ENCODE measurements around the gene TPD52L1. TPM values are rescaled to one million over a fixed set of nuclear protein-coding genes. Genes with fewer than 3 reads are reported as not detected.
A peak's percentile ranks its signal among the peaks of the same experiment; 100 is the strongest.

The TPD52L1 gene, protein sequence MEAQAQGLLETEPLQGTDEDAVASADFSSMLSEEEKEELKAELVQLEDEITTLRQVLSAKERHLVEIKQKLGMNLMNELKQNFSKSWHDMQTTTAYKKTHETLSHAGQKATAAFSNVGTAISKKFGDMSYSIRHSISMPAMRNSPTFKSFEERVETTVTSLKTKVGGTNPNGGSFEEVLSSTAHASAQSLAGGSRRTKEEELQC
- 14.6 TPM for total RNA-seq

DNA sequence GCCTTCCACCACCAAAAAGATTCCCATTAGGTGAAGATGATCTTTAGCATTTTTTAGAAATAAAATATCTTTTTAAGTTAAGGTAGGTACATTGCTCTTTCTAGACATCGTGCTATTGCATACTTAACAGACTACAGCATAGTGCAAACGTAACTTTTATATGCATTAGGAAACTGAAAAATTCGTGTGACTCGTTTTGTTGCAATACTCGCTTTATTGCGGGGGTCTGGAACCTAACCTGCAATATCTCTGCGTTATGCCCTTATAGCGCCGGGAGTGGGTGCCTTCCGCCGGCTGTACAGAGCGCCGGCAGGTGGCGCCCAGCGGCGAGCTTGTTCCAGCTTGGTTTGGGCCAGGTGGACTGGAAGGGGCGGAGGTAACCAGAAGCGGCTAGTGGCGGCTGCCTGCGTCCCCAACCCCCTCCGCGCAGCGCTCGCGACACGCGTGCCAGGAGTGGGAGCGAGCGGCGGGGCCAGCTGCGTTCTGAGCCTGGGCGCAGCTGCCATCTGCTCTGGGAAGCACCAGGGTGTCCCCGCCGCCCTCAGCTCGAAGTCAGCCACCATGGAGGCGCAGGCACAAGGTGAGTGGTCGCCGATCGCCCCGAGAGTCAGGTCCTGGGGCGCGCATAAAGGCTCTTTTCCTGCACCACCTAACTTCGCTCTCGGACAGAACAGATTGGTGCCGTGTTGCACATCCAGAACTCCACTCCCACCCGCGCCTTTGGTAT lies at the start of gene TPD52L1:
TPD52L1 (plus strand) TSS at position 383 of the 727 bp plus-strand sequence; CDS start at position 562, 179 bp downstream.
- H3K27ac ChIP-seq (ENCODE audit: low read depth, low read length), result peak within 1 kb of the TSS; percentile 93
- no peaks in the 10 kb centered on the region for H3K27me3 ChIP-seq (ENCODE audit: control insufficient read depth in 3 of 3, insufficient read depth in 3 of 3, low read length in 3 of 3)
- no peaks in the 10 kb centered on the region for H3K36me3 ChIP-seq (ENCODE audit: control insufficient read depth in 3 of 3, insufficient read depth in 3 of 3, low read length in 3 of 3)
- H3K4me1 ChIP-seq (ENCODE audit: control insufficient read depth in 3 of 3, insufficient read depth in 3 of 3, low read length in 3 of 3), result peaks cover 20 to 24% (median 21%) of the 10 kb centered on the region in 3 donors
- H3K4me3 ChIP-seq (ENCODE audit: low read length in 3 of 3), result peak within 1 kb of the TSS; percentile 79 to 94 (median 89)
- H3K9me3 ChIP-seq (ENCODE audit: control insufficient read depth in 3 of 3, low read length in 3 of 3), result no peaks in the 10 kb centered on the region
- H3K9ac ChIP-seq (ENCODE audit: low read depth in 1 of 3, low read length in 3 of 3), result peak within 1 kb of the TSS; percentile 96 to 97 (median 96)

DNA sequence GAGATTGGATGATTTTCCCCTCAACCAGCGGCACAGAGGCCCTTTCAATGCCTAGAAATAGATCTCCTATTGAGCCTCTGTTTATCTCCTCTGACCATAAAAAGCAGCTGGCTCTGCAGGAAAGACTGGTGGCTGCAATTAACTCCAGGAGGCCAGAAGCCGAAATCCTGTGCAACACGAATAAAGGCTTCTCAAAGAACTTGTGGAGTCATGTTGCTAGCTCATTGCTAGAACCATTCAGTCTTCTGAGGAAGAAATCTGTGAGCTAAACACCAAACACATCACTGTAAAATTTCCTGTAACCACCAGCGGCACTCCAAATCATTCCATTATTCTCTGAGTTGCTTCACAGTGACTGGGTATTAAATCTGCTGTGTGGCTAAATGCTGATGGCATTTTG lies 49.1 kb upstream of the TPD52L1 start:
- Histone ChIP-seq H3K27me3 (ENCODE audit: control insufficient read depth in 3 of 3, insufficient read depth in 3 of 3, low read length in 3 of 3) (no peaks in the 10 kb centered on the region), H3K27ac (ENCODE audit: low read depth, low read length) (no peak overlapping the region), H3K36me3 (ENCODE audit: control insufficient read depth in 3 of 3, insufficient read depth in 3 of 3, low read length in 3 of 3) (no peaks in the 10 kb centered on the region), H3K4me3 (ENCODE audit: low read length in 3 of 3) (no peak overlapping the region), H3K9me3 (ENCODE audit: control insufficient read depth in 3 of 3, low read length in 3 of 3) (peaks cover 0 to 4% (median 0%) of the 10 kb centered on the region in 3 donors), H3K4me1 (ENCODE audit: control insufficient read depth in 3 of 3, insufficient read depth in 3 of 3, low read length in 3 of 3) (peaks cover 0 to 6% (median 0%) of the 10 kb centered on the region in 3 donors), H3K9ac (ENCODE audit: low read depth in 1 of 3, low read length in 3 of 3) (no peak overlapping the region)

DNA sequence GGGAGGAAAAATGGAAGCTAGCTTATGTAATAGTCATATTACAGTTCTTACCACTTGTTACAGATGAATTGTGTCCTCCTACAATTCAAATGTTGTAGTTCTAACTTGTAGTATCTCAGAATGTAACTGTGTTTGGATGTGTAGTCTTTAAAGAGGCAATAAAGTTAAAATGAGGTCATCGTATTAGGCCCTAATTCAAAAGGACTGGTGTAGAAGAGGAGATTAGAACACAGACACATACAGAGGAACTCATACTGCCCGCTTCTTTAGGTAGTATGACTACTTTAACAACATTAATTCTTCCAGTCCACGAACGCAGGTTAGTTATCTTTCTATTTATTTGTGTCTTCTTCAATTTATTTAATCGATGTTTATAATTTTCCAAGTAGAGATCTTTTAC lies 46.5 kb upstream of the TPD52L1 start:
- Histone ChIP-seq H3K9ac (ENCODE audit: low read depth in 1 of 3, low read length in 3 of 3) (no peak overlapping the region), H3K4me3 (ENCODE audit: low read length in 3 of 3) (no peak overlapping the region)

DNA sequence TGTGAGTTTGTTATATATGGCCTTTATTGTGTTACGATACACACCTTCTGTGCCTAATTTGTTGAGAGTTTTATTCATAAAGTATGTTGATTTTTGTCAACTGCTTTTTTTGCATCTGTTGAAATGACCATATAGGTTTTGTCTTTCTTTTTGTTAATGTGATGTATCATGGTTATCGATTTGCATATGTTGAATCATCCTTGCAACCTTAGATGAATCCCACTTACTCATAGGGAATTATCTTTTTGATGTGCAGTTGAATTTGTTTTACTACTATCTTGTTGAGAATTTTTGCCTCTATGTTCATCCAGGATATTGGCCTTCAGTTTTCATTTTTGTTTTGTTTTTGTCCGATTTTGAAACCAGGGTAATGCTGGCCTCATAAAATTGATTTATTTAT lies 45.7 kb upstream of the TPD52L1 start:
- H3K9ac ChIP-seq (ENCODE audit: low read depth in 1 of 3, low read length in 3 of 3), result no peak overlapping the region
- H3K27me3 ChIP-seq (ENCODE audit: control insufficient read depth in 3 of 3, insufficient read depth in 3 of 3, low read length in 3 of 3), result no peaks in the 10 kb centered on the region
- H3K27ac ChIP-seq (ENCODE audit: low read depth, low read length), result no peak overlapping the region
- H3K9me3 ChIP-seq (ENCODE audit: control insufficient read depth in 3 of 3, low read length in 3 of 3), result peaks cover 4 to 12% (median 4%) of the 10 kb centered on the region in 3 donors
- no peak overlapping the region for H3K4me3 ChIP-seq (ENCODE audit: low read length in 3 of 3)
- H3K36me3 ChIP-seq (ENCODE audit: control insufficient read depth in 3 of 3, insufficient read depth in 3 of 3, low read length in 3 of 3), result no peaks in the 10 kb centered on the region
- H3K4me1 ChIP-seq (ENCODE audit: control insufficient read depth in 3 of 3, insufficient read depth in 3 of 3, low read length in 3 of 3), result no peaks in the 10 kb centered on the region

More for the DNA sequence above, 46.5 kb upstream of the TPD52L1 start:
- no peak overlapping the region for H3K27ac ChIP-seq (ENCODE audit: low read depth, low read length)
- peaks cover 4 to 12% (median 4%) of the 10 kb centered on the region in 3 donors for H3K9me3 ChIP-seq (ENCODE audit: control insufficient read depth in 3 of 3, low read length in 3 of 3)
- H3K27me3 ChIP-seq (ENCODE audit: control insufficient read depth in 3 of 3, insufficient read depth in 3 of 3, low read length in 3 of 3), result no peaks in the 10 kb centered on the region
- no peaks in the 10 kb centered on the region for H3K36me3 ChIP-seq (ENCODE audit: control insufficient read depth in 3 of 3, insufficient read depth in 3 of 3, low read length in 3 of 3)
- H3K4me1 ChIP-seq (ENCODE audit: control insufficient read depth in 3 of 3, insufficient read depth in 3 of 3, low read length in 3 of 3), result no peaks in the 10 kb centered on the region

DNA sequence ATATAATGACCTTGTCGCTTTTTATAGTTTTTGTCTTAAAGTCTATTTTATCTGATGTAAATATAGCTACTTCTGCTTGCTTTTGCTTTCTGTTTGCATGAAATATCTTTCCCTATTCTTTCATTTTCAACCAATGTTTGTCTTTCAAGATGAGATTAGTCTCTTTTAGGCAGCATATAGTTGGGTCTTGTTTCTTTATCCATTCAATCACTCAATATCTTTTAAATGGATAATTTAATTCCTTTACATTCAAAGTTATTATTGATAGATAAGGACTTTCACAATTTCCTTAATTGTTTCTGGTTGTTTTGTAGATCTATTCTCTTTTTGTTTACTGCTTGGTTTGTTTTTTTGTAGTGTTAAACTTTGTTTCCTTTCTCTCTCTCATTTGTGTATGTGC lies 43.5 kb upstream of the TPD52L1 start:
- Histone ChIP-seq H3K9ac (ENCODE audit: low read depth in 1 of 3, low read length in 3 of 3) (no peak overlapping the region), H3K27me3 (ENCODE audit: control insufficient read depth in 3 of 3, insufficient read depth in 3 of 3, low read length in 3 of 3) (no peaks in the 10 kb centered on the region), H3K27ac (ENCODE audit: low read depth, low read length) (no peak overlapping the region), H3K4me3 (ENCODE audit: low read length in 3 of 3) (no peak overlapping the region), H3K36me3 (ENCODE audit: control insufficient read depth in 3 of 3, insufficient read depth in 3 of 3, low read length in 3 of 3) (no peaks in the 10 kb centered on the region), H3K9me3 (ENCODE audit: control insufficient read depth in 3 of 3, low read length in 3 of 3) (peaks cover 4 to 12% (median 4%) of the 10 kb centered on the region in 3 donors), H3K4me1 (ENCODE audit: control insufficient read depth in 3 of 3, insufficient read depth in 3 of 3, low read length in 3 of 3) (no peaks in the 10 kb centered on the region)

DNA sequence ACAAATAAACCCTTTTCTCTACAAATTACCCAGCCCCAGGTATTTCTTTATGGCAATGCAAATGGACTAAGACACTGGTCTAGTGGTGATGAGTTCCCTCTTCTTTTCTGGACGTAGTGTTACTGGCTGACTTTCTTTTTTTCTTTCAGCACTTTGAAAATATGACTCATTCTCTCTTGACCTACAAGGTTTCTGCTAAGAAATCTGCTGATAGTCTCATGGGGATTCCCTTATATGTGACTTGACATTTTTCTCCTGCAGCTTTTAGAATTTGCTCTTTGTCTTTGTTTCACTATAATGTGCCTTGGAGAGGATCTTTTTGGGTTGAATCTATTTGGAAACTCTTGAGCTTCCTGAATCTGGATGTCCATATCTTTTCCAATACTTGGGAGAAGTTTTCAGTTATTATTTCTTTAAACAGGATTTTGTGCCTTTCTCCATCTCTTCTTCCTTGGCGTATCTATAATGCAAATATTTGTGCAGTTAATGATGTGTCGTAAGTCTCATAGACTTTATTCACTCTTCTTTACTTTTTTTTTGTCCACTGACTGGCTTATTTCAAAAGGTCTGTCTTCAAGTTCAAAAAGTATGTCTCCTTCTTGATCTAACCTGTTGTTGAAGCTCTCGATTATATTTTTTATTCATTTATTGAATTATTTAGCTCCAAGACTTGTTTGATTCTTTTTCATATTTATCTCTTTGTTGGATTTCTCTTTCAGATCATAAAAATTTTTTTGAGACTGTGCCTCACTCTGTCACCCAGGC lies 42.2 kb upstream of the TPD52L1 start:
- Histone ChIP-seq H3K27ac (ENCODE audit: low read depth, low read length) (no peak overlapping the region), H3K27me3 (ENCODE audit: control insufficient read depth in 3 of 3, insufficient read depth in 3 of 3, low read length in 3 of 3) (no peaks in the 10 kb centered on the region), H3K9me3 (ENCODE audit: control insufficient read depth in 3 of 3, low read length in 3 of 3) (peaks cover 4 to 12% (median 4%) of the 10 kb centered on the region in 3 donors), H3K9ac (ENCODE audit: low read depth in 1 of 3, low read length in 3 of 3) (no peak overlapping the region), H3K4me3 (ENCODE audit: low read length in 3 of 3) (no peak overlapping the region), H3K36me3 (ENCODE audit: control insufficient read depth in 3 of 3, insufficient read depth in 3 of 3, low read length in 3 of 3) (no peaks in the 10 kb centered on the region), H3K4me1 (ENCODE audit: control insufficient read depth in 3 of 3, insufficient read depth in 3 of 3, low read length in 3 of 3) (no peaks in the 10 kb centered on the region)

DNA sequence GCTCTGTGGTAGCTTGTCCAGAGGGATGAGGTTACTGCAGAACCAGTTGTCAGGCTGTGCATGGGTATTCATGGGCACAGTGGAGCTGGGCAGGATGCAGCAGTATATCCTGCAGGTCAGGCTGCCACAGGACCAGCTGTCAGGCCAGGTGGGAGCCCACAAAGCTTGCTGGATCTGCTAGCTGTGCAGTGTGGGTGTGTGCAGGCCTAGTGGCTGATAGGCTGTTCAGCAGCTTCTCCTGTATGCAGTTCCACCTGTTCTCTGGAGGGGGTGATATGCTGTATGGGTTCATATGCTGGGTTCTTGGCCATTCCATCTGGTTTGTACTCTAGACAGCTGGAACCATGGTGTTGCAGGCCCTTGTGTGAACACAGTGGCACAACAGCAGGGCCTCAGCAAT lies 40.6 kb upstream of the TPD52L1 start:
- no peak overlapping the region for H3K9ac ChIP-seq (ENCODE audit: low read depth in 1 of 3, low read length in 3 of 3)
- H3K4me3 ChIP-seq (ENCODE audit: low read length in 3 of 3), result no peak overlapping the region
- H3K4me1 ChIP-seq (ENCODE audit: control insufficient read depth in 3 of 3, insufficient read depth in 3 of 3, low read length in 3 of 3), result no peaks in the 10 kb centered on the region
- H3K9me3 ChIP-seq (ENCODE audit: control insufficient read depth in 3 of 3, low read length in 3 of 3), result peaks cover 4 to 12% (median 4%) of the 10 kb centered on the region in 3 donors
- H3K36me3 ChIP-seq (ENCODE audit: control insufficient read depth in 3 of 3, insufficient read depth in 3 of 3, low read length in 3 of 3), result no peaks in the 10 kb centered on the region
- H3K27me3 ChIP-seq (ENCODE audit: control insufficient read depth in 3 of 3, insufficient read depth in 3 of 3, low read length in 3 of 3), result no peaks in the 10 kb centered on the region
- no peak overlapping the region for H3K27ac ChIP-seq (ENCODE audit: low read depth, low read length)

DNA sequence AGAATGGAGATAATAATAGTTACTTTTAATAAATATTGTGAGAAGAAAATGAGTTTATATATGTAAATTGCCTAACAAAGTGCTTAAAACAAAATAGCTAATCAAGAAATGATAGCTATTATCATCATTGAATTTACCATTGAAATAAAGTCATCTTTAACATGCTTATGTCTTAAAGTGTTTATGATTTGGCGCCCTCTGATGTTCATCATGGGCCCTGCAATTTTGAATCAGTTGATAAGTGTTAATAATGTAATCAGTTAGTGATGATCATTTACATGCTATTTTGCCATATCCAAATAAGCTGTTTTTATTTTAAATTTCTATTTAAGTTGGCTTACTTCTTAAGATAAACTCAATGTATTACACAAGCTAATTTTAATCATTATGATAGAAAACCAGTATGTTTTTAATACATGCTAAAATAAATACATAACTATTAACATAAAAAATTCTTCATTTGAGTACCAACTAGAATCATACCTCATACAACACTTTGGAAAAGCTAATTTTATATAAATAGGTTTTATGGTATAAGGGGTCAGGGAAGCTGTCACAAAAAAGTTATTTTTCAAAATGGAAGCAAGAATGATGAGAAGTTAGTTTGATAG lies 39.2 kb upstream of the TPD52L1 start:
- H3K27ac ChIP-seq (ENCODE audit: low read depth, low read length), result no peak overlapping the region
- no peak overlapping the region for H3K4me3 ChIP-seq (ENCODE audit: low read length in 3 of 3)
- H3K4me1 ChIP-seq (ENCODE audit: control insufficient read depth in 3 of 3, insufficient read depth in 3 of 3, low read length in 3 of 3), result no peaks in the 10 kb centered on the region
- no peaks in the 10 kb centered on the region for H3K27me3 ChIP-seq (ENCODE audit: control insufficient read depth in 3 of 3, insufficient read depth in 3 of 3, low read length in 3 of 3)
- no peak overlapping the region for H3K9ac ChIP-seq (ENCODE audit: low read depth in 1 of 3, low read length in 3 of 3)
- peaks cover 4 to 9% (median 4%) of the 10 kb centered on the region in 3 donors for H3K9me3 ChIP-seq (ENCODE audit: control insufficient read depth in 3 of 3, low read length in 3 of 3)
- H3K36me3 ChIP-seq (ENCODE audit: control insufficient read depth in 3 of 3, insufficient read depth in 3 of 3, low read length in 3 of 3), result no peaks in the 10 kb centered on the region

DNA sequence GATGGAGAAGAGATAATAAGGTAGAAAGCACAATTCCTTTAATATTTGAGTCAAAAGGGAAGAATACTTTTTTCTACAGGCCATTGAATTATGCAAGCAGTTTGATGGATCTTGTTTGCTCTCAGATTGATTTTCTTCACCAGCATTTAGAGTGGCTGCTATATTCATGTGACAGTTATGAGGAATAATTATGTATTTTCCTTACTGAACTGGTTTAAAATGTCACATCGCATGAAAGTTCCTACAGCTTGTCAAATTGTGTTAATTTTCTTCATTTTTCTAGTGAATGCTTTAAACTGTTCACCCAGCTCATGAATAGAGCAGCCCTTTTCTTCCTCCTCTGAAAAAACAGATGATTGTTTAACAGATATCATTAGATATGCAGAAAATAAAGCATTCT lies 37.4 kb upstream of the TPD52L1 start:
- Histone ChIP-seq H3K4me1 (ENCODE audit: control insufficient read depth in 3 of 3, insufficient read depth in 3 of 3, low read length in 3 of 3) (no peaks in the 10 kb centered on the region), H3K27me3 (ENCODE audit: control insufficient read depth in 3 of 3, insufficient read depth in 3 of 3, low read length in 3 of 3) (no peaks in the 10 kb centered on the region), H3K9me3 (ENCODE audit: control insufficient read depth in 3 of 3, low read length in 3 of 3) (peaks cover 0 to 5% (median 0%) of the 10 kb centered on the region in 3 donors), H3K4me3 (ENCODE audit: low read length in 3 of 3) (no peak overlapping the region), H3K36me3 (ENCODE audit: control insufficient read depth in 3 of 3, insufficient read depth in 3 of 3, low read length in 3 of 3) (no peaks in the 10 kb centered on the region), H3K27ac (ENCODE audit: low read depth, low read length) (no peak overlapping the region), H3K9ac (ENCODE audit: low read depth in 1 of 3, low read length in 3 of 3) (no peak overlapping the region)

Measured in skeletal muscle tissue (tissue), 4 donors.